ENCODE data around the gene RIMBP2.

RIMBP2 gene

GRCh38 chr12:130441771-130442760 lies 274.0 kb downstream of the RIMBP2 start:
- DNase-seq (ENCODE audit: low read depth, low spot score): no peak

DNA sequence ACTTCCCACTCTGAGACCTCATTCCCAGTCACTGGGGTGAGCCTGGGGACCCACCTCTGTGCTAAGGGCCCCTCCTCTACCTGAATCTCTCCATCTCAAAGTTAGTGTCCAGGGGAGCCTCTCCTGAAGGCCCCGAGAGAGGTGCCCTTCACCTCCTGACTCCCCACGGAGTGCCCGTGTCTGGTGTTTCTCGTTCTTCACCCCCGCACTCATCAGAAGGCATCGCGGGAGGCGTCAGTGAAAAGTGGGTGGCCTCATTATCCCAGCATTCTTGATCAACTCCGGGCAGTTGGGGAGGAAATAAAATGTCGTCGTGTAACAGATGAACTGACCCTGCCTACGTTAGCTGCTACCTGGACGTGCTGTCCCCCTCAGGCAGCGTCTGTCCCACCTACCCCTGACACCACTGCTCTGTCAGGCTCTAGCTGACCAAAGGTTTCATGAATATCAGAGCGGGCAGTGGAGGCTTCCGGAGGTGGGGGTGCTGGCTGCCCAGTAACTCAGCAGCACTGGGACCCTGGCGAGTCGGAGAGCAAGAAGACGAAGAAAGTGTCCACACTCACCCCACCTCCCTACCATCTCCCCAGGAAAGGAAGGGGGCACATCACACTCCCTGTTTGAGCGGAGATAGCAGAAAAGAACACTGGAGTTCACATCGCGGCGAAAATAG lies 275.6 kb downstream of the RIMBP2 start:
- DNase-seq (ENCODE audit: low read depth, low spot score): no peak

GRCh38 chr12:130439250-130439649 lies 276.8 kb downstream of the RIMBP2 start:
- no peak for DNase-seq (ENCODE audit: low read depth, low spot score)

DNA sequence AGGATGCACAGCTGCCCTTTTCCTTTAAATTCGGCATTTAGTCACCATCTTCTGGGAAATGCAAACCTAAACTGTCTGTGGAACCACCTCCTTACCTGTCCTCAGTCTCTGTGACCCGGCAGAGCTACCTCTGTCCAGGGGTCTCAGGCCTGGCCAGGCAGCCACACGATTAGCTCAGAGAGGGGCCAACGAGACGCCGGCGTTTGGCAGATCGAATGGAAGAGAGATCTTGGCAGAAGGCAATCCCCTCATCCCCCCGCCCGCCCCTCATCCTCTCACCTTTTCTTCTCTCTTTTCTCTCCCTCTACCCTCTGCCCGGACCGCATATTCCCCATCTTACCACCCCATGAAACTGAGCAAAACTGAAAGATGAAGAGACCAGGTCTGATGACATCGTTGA lies 277.4 kb downstream of the RIMBP2 start:
- DNase-seq (ENCODE audit: low read depth, low spot score): no peak

- DNase-seq (ENCODE audit: low read depth, low spot score): no peak
Measured at GRCh38 chr12:130438243-130438620, 277.9 kb downstream of the RIMBP2 start.

DNA sequence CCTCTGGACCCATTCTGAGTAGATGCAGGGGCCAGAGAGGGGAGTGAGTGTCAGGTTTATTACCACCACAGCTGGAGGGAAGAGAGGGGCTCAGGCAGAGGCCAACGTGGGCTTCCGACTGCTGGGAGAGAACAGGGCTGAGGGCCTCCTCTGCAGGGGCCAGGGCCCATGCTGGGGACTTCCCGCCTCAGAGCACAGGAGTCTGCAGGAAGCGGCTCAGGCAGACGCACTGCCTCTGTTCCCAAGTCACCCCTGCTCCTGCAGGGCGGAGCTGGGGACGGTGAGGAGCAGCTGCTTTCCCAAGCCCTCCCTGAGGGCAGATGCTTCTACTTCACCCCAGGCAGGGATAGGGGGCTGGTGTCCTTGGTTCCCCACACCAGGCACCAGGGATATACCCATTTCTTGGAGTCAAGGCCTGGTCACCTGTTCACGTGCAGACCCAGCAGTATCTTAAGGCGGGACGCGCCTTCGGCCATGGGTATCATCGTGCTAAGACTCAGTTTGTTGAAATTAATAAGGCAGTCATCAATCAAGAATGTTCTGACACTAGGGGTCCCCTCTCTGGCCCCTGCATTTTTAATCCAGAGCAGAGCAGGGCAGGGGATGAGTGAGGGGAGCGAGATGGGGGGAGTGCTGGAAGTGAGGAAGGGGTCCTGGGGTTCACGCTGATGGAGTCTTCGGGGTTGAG lies 278.4 kb downstream of the RIMBP2 start:
- DNase-seq (ENCODE audit: low read depth, low spot score): no peak

DNA sequence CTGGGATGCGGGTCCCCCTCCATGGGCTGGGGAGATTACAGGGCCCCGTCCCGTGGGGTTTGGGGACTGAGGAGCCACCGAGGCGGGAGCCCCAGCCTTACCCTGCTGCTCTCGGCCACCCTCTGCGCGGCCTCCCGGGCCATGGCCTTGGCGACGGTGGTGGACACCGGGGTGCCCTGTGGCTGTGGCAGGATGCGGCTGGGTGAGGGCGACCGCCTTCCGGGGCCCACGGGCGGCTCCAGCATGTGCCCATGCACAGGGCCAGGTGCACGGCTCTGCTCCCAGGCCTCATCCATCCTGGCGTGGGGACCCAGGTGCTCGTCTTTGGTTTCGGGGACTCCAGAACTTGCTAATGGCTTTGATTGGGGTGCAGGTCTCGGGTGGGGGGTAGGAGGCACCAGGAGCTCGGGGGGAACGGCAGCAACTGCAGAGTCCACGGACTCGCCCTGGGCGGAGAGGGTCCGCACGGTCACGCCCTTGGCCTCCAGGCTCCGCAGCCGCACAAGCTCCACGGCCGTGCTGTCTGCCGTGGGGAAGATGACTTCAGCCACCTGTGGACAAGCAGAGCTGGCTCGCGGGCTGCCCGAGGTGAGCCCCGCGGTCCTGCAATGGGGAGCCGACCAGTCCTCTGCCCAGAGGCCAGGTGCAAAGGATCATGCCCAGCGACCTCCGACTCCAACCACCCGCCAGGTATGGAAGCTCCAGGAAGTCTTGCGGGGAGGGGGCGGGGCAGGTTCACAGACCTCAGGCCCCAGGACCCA lies 279.2 kb downstream of the RIMBP2 start:
- DNase-seq (ENCODE audit: low read depth, low spot score): no peak

DNA sequence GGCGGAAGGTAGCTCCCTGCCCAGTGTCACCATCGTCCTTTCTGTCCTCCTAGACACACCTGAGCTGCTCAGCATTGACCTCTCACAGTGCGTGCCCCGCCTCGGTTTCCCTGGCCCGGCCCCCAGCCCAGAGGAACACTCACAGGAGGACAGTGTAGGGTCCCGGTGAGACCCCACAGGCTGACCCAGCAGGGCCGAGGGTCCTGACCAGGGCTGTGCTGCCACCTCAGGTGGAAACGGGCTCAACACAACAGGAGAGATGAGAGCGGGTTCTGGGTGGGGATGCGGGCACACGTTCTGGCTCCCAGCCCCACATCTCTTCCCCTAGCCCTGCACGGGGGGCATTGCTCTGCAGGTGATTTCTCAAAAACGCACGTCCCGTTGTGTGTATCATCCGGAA lies 280.3 kb downstream of the RIMBP2 start:
- no peak for DNase-seq (ENCODE audit: low read depth, low spot score)

GRCh38 chr12:130435331-130435730 lies 280.8 kb downstream of the RIMBP2 start:
- no peak for DNase-seq (ENCODE audit: low read depth, low spot score)

- no peak for DNase-seq (ENCODE audit: low read depth, low spot score)
Measured at GRCh38 chr12:130434560-130434959, 281.5 kb downstream of the RIMBP2 start.

GRCh38 chr12:130433834-130434233 lies 282.3 kb downstream of the RIMBP2 start:
- DNase-seq (ENCODE audit: low read depth, low spot score): no peak

- DNase-seq (ENCODE audit: low read depth, low spot score): no peak
Measured at GRCh38 chr12:130433411-130433810, 282.7 kb downstream of the RIMBP2 start.

- DNase-seq (ENCODE audit: low read depth, low spot score): no peak
Measured at GRCh38 chr12:130431176-130431575, 284.9 kb downstream of the RIMBP2 start.

GRCh38 chr12:130429656-130430505 lies 286.2 kb downstream of the RIMBP2 start:
- no peak for DNase-seq (ENCODE audit: low read depth, low spot score)

DNA sequence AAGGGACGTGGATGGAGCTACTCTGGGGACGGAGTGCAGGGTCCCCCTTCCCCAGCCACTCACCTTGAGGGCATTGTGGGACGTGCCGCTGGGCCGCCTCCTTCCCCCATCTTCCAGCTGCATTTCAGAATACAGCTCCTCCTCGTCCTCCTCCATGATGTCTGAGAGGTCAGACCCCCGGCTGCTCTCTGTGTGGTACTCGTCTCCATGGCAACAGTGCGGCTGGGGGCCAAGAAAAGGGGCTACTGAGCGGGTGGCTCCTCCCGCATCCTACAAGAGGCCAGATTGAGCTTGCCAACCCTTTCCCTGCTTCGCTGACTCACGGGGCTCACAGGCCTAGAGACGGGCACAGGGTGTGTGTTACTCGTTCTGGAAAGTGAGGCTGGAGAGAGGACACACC lies 288.0 kb downstream of the RIMBP2 start:
- DNase-seq (ENCODE audit: low read depth, low spot score): no peak

GRCh38 chr12:130427381-130427887 lies 288.7 kb downstream of the RIMBP2 start:
- no peak for DNase-seq (ENCODE audit: low read depth, low spot score)

DNA sequence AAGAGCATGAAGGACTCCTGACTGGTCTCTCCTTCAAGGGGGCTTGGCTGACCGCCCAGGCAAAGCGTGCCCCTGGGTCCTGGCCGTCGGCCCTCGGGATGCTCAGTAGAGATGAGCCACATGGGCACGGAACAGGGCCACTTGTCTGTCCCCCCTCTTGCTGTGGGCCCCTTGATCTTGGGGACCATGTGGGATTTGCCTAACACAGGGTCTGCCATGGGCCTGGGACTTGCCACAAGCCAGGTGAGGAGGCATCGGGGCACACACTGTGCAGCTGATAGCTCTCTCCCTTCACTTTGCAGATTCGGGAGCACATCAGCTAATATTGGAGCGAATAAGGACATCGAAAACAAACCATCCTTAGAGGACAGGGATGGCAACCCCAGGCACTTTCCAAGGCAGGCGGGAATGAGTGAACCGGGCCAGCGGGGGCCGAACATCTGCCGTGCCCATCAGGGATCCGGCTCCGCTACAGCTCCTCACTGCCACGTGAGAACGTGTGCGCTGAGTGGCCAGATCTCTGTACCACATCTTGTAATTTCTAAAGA lies 290.3 kb downstream of the RIMBP2 start:
- no peak for DNase-seq (ENCODE audit: low read depth, low spot score)

DNA sequence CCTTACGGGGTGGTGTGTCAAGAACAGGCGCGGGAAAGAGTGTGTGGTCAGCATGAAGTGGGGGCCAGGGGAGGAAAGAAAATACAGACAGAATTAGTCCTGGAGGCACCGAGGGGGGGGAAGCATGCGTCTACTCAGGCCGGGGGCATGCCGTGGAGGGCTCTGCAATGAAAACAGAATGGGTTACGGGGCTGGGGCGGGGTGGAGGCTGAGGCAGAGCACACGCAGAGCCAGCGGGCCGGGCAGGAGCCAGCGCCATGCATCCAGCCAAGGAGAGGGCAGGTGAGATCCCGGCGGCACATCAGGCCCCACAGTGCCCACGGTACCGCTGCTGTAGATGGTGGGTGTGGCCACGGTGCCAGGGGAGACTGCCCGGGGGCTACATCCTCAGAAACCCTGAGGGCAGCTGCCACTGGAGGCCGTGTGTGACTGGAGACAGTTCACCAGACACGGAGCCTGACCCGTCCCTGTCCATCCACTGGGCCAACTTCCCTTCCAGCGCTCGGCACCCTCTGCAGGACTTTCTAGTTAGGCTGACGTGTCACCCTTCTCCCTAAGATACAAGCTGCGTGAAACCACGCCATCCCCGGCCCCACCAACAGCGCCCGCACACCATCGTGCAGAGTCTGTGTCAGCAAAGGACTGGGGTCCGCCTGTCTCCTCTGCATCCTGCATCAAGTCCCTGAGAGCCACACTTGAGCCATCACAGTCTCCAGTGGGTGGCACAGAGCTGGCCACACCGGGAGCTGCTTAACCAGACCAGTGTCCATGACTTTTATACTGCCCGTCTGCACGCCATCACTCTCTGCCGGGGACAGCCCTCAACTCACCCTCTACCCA lies 291.0 kb downstream of the RIMBP2 start:
- no peak for DNase-seq (ENCODE audit: low read depth, low spot score)
